AG08395 (cell line): Measurements from ENCODE around the gene UBE3C.

ENCODE experiments used
- DNase-seq: peaks from one replicate; pipeline ENCODE4 v3.0.0; 2012; ENCODE audit warnings: mixed read lengths, low spot score

The UBE3C gene

GRCh38 chr7:157292770-157293412, 154.2 kb downstream of the UBE3C start:
- DNase-seq = no peak

GRCh38 chr7:157293413-157293788, 154.7 kb downstream of the UBE3C start:
- DNase-seq = no peak

DNA sequence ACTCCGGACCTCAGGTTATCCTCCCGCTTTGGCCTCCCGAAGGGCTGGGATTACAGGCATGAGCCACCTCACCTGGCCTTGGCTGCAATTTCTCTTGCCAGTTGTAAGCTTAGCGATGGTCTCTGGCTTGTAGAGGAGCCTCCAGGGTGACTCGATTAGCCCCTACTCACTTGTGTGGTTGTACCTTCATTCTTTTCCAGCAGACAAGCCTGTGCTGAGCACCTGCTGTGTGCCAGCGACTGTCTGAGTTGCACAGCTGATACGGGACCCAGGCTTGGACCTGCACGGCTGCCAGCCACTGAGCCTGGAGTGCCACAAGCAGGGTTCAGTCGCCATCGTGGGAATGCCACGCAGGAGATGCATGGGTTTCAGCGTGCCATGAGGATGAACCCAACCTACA, 156.0 kb downstream of the UBE3C start:
- no peak for DNase-seq

- no peak for DNase-seq
These were observed 156.6 kb downstream of the UBE3C start for GRCh38 chr7:157295338-157295737.

GRCh38 chr7:157297185-157297584, 158.5 kb downstream of the UBE3C start:
- DNase-seq = no peak

GRCh38 chr7:157299317-157299612, 160.5 kb downstream of the UBE3C start:
- no peak for DNase-seq

GRCh38 chr7:157299613-157300368, 161.1 kb downstream of the UBE3C start:
- DNase-seq = no peak

DNA sequence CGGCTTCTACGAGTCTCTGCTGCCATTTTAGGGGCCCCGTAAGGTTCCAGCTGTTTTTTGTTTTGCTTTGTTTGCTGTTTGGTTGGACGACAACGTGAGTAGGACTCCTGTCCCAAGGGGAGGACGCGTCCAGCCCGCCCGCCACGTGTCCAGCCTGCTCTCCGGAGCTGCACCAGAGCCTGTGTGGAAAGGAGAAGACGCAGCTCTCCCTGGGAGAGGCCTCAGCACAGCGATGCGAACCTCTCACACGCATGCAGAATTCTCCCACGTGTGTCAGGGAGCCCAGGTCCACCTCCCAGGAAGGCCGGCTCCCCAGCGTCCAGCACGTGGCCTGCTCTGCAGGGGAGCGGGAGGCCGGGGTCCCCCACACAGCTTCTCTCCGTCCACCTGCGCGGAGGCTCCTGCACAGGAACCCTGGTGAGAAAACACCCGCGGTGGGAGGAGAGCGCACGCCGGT, 161.7 kb downstream of the UBE3C start:
- no peak for DNase-seq

- no peak for DNase-seq
These were observed 162.9 kb downstream of the UBE3C start for GRCh38 chr7:157301610-157302120.

GRCh38 chr7:157306846-157307838, 168.4 kb downstream of the UBE3C start:
- no peak for DNase-seq

GRCh38 chr7:157309988-157310668, 171.4 kb downstream of the UBE3C start:
- DNase-seq = peak; percentile 94

GRCh38 chr7:157310676-157311185, 172.0 kb downstream of the UBE3C start:
- no peak for DNase-seq

GRCh38 chr7:157312941-157313340, 174.2 kb downstream of the UBE3C start:
- no peak for DNase-seq

DNA sequence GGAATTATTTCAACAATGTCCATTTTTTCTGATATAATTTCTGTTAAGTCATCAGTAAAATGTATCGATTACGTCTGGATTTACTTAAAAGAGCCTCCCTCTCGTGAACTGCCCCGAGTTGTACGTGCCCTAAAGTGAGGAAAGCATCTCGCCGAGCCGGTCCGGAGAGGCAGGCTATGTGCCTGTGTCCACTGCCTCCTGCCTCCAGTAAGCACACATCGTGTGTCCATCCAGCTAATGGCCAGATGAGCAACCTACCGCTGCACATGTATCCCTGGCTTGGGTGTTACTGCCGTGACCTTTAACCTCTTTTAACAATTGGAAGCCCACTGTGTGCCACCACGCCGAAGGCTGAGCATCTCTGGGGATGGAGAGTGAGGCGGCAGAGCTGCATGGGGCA, 174.9 kb downstream of the UBE3C start:
- DNase-seq = no peak

DNA sequence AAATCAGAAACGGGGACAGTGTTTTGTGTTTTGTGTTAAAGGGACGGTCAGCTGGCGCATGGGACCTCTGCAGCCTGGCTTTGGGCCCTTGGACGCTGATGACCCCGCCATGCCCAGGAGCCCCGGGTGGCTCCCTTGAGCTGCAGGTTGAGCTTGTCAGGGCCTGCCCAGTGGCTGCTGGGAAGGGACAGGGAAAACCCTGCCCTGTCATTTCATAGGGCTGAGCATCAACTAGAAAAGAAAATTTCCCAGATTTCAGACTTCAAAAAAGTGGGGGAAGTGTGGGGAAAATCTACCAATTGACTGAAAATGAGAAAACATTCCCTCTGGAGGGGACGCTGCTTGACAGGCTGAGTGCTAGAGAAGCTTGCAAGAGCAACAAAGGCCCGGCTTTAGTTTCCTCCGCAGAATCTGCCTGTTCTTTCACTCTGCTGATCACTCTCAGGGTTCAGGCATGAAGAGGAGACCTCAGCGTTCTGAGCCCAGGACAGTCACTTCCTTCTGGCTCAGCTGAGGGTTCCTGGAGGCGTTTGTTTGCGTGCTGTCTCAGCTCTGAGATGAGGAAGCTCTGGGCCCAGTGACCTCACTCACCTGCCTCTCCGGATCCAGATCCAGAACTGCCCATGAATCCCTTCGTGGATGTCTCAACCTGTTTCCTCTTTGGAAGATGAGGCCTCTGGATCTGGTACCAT, 179.4 kb downstream of the UBE3C start:
- peak; percentile 44 for DNase-seq
